Activated CD8-positive, alpha-beta memory T cell treated with anti-CD3 and anti-CD28 coated beads for 36 hours (primary cell): Measurements from ENCODE around the gene MUC4. TPM values are rescaled to one million over a fixed set of nuclear protein-coding genes. Genes with fewer than 3 reads are reported as not detected.
"Not testable (repeated sequence)": the region's sequence is repeated elsewhere in the genome, so short reads cannot be mapped to it uniquely, and the experiment has no call there.

Experiments
- CTCF ChIA-PET: fragments of 350-600 bp; sonication (Branson Sonifier 250); formaldehyde crosslinking; loops from one replicate; lab custom pipeline; 2021; ENCODE audit warnings: antibody characterized with exemption; lab: Charles Lee
- POLR2A ChIA-PET: fragments of 350-600 bp; sonication (Branson Sonifier 250); formaldehyde crosslinking; loops from one replicate; lab custom pipeline; 2021; ENCODE audit warnings: antibody characterized with exemption; lab: Charles Lee
- total RNA-seq, 2 experiments: library from RNA; stranded (reverse); gene quantifications; one replicate each; pipeline ENCODE4 v1.2.3, GENCODE V29; 2021

Gene MUC4
- total RNA-seq, 2 experiments from 2014 or later, result 0.13 to 0.32 TPM

GRCh38 chr3:195755391-195755790, 56.3 kb downstream of the MUC4 start:
- ChIA-PET POLR2A (no interaction called here), CTCF (no interaction called here)

GRCh38 chr3:195754906-195755305, 56.8 kb downstream of the MUC4 start:
- ChIA-PET POLR2A (no interaction called here), CTCF (no interaction called here)

- ChIA-PET CTCF (no interaction called here), POLR2A (no interaction called here)
Measured at GRCh38 chr3:195754141-195754540, 57.6 kb downstream of the MUC4 start.

- CTCF ChIA-PET, result interaction anchor here (0.9 kb wide), 1 partner anchor 95 kb away, joined by 3 read pairs; no protein-coding TSS in a partner anchor
Measured at GRCh38 chr3:195753581-195753980, 58.1 kb downstream of the MUC4 start.

GRCh38 chr3:195752546-195753331, 59.0 kb downstream of the MUC4 start:
- ChIA-PET CTCF (interaction anchor here (0.9 kb wide), 1 partner anchor 96 kb away, joined by 3 read pairs; no protein-coding TSS in a partner anchor), POLR2A (no interaction called here)

More at GRCh38 chr3:195753581-195753980, 58.1 kb downstream of the MUC4 start:
- POLR2A ChIA-PET, result no interaction called here

GRCh38 chr3:195752066-195752465, 59.7 kb downstream of the MUC4 start:
- CTCF ChIA-PET, result no interaction called here
- POLR2A ChIA-PET, result no interaction called here

GRCh38 chr3:195751560-195751959, 60.2 kb downstream of the MUC4 start:
- ChIA-PET POLR2A (no interaction called here), CTCF (no interaction called here)

GRCh38 chr3:195750797-195751520, 60.8 kb downstream of the MUC4 start:
- ChIA-PET POLR2A (no interaction called here), CTCF (no interaction called here)

GRCh38 chr3:195749101-195749500, 62.6 kb downstream of the MUC4 start:
- CTCF ChIA-PET, result interaction anchor here (1.0 to 2.7 kb wide), 3 partner anchors 101 to 170 kb away, joined by 3 to 11 read pairs (median 4); partner anchors contain the start of gene TNK2
- POLR2A ChIA-PET, result not testable (repeated sequence)

- CTCF ChIA-PET, result interaction anchor here (1.0 to 2.7 kb wide), 3 partner anchors 102 to 171 kb away, joined by 3 to 11 read pairs (median 4); partner anchors contain the start of gene TNK2
- POLR2A ChIA-PET, result no interaction called here
Measured at GRCh38 chr3:195748661-195749060, 63.1 kb downstream of the MUC4 start.

- ChIA-PET POLR2A (no interaction called here), CTCF (interaction anchor here (2.7 kb wide), 1 partner anchor 104 kb away, joined by 11 read pairs; no protein-coding TSS in a partner anchor)
Measured at GRCh38 chr3:195746751-195747150, 65.0 kb downstream of the MUC4 start.

GRCh38 chr3:195746346-195746745, 65.4 kb downstream of the MUC4 start:
- ChIA-PET CTCF (interaction anchor here (2.7 kb wide), 1 partner anchor 104 kb away, joined by 11 read pairs; no protein-coding TSS in a partner anchor), POLR2A (no interaction called here)

- ChIA-PET CTCF (no interaction called here), POLR2A (no interaction called here)
Measured at GRCh38 chr3:195744437-195744836, 67.3 kb downstream of the MUC4 start.

GRCh38 chr3:195739561-195740111, 72.1 kb downstream of the MUC4 start:
- CTCF ChIA-PET, result interaction anchor here (1.2 kb wide), 1 partner anchor 27 kb away, joined by 3 read pairs; no protein-coding TSS in a partner anchor
- POLR2A ChIA-PET, result no interaction called here

GRCh38 chr3:195738274-195739044, 73.3 kb downstream of the MUC4 start:
- ChIA-PET POLR2A (no interaction called here), CTCF (interaction anchor here (1.2 to 2.0 kb wide), 2 partner anchors 28 to 121 kb away, joined by 3 to 5 read pairs; no protein-coding TSS in a partner anchor)

GRCh38 chr3:195737782-195738181, 73.9 kb downstream of the MUC4 start:
- POLR2A ChIA-PET, result not testable (repeated sequence)
- CTCF ChIA-PET, result interaction anchor here (2.0 kb wide), 1 partner anchor 121 kb away, joined by 5 read pairs; no protein-coding TSS in a partner anchor

GRCh38 chr3:195736866-195737490, 74.8 kb downstream of the MUC4 start:
- ChIA-PET CTCF (interaction anchor here (2.0 kb wide), 1 partner anchor 122 kb away, joined by 5 read pairs; no protein-coding TSS in a partner anchor), POLR2A (no interaction called here)

- POLR2A ChIA-PET, result no interaction called here
- CTCF ChIA-PET, result no interaction called here
Measured at GRCh38 chr3:195735036-195735695, 76.6 kb downstream of the MUC4 start.
